AG04450 (cell line): ENCODE data around the gene VIPR2. TPM values are rescaled to one million over a fixed set of nuclear protein-coding genes. Genes with fewer than 3 reads are reported as not detected.
"Not testable (repeated sequence)": the region's sequence is repeated elsewhere in the genome, so short reads cannot be mapped to it uniquely, and the experiment has no call there.

Experiments
- CTCF ChIA-PET: fragments of 300-600, 350-600 bp; formaldehyde crosslinking; extraction: SDS; loops from one replicate; lab custom pipeline; 2022; ENCODE audit warnings: antibody characterized with exemption, inconsistent platforms; lab: Charles Lee
- POLR2A ChIA-PET: fragments of 350-600 bp; formaldehyde crosslinking; extraction: SDS; loops from one replicate; lab custom pipeline; 2021; ENCODE audit warnings: antibody characterized with exemption, inconsistent platforms; lab: Yijun Ruan, JAX
- DNase-seq: peaks from one replicate; pipeline ENCODE4 v3.0.0-alpha.2; 2011; ENCODE audit warnings: low read depth, low spot score
- H3K27ac ChIP-seq: one replicate; pipeline ENCODE4 v1.5.1; 2012; ENCODE audit warnings: low read depth, low read length, control low read depth
- H3K27me3 ChIP-seq: one replicate; pipeline ENCODE4 v1.6.0; 2012; ENCODE audit warnings: low read length; ENCODE audit not compliant: control insufficient read depth, insufficient read depth
- H3K4me3 ChIP-seq: 2 replicates; pipeline ENCODE4 v1.5.1; 2011; ENCODE audit warnings: mild to moderate bottlenecking, low read depth, low read length, control low read depth
- H3K9me3 ChIP-seq: 2 replicates; pipeline ENCODE4 v1.5.1; 2012; ENCODE audit warnings: low read length; ENCODE audit not compliant: control insufficient read depth, insufficient read depth
- CTCF ChIP-seq: IDR thresholded peaks from 2 replicates; pipeline ENCODE4 v1.5.1; 2011; ENCODE audit warnings: low read depth, low read length, control low read depth, inconsistent platforms
- polyA plus RNA-seq: library from polyadenylated mRNA; depleted of rRNA; stranded (reverse); fragments of >200 nt; gene quantifications from 2 replicates; pipeline ENCODE4 v1.2.3, GENCODE V29; 2011

The VIPR2 gene
- polyA plus RNA-seq, 1 experiment: not detected

GRCh38 chr7:159086301-159086925 is 58.3 kb downstream of the VIPR2 start:
- TF ChIP-seq CTCF: no peak
- DNase-seq: no peak
- no peak overlapping the region for H3K27ac ChIP-seq
- CTCF ChIA-PET: no interaction called here
- H3K4me3 ChIP-seq: no peak overlapping the region
- H3K27me3 ChIP-seq: no peaks in the 10 kb centered on the region
- H3K9me3 ChIP-seq: peaks cover 58% of the 10 kb centered on the region
- POLR2A ChIA-PET: no interaction called here

GRCh38 chr7:159084069-159084801 is 60.4 kb downstream of the VIPR2 start:
- Histone ChIP-seq H3K4me3 (no peak overlapping the region), H3K9me3 (peaks cover 51% of the 10 kb centered on the region), H3K27me3 (no peaks in the 10 kb centered on the region), H3K27ac (no peak overlapping the region)
- POLR2A ChIA-PET: no interaction called here
- no peak for DNase-seq
- CTCF ChIA-PET: no interaction called here
- no peak for TF ChIP-seq CTCF

- DNase-seq: no peak
- CTCF ChIA-PET: no interaction called here
- Histone ChIP-seq H3K27ac (no peak overlapping the region), H3K4me3 (no peak overlapping the region), H3K9me3 (peaks cover 55% of the 10 kb centered on the region), H3K27me3 (no peaks in the 10 kb centered on the region)
- POLR2A ChIA-PET: no interaction called here
- TF ChIP-seq CTCF: no peak
These were observed 61.0 kb downstream of the VIPR2 start for GRCh38 chr7:159083698-159084068.

- Histone ChIP-seq H3K27ac (no peak overlapping the region), H3K9me3 (peaks cover 52% of the 10 kb centered on the region), H3K4me3 (no peak overlapping the region), H3K27me3 (no peaks in the 10 kb centered on the region)
- ChIA-PET CTCF (no interaction called here), POLR2A (no interaction called here)
- TF ChIP-seq CTCF: no peak
- no peak for DNase-seq
These were observed 61.5 kb downstream of the VIPR2 start for GRCh38 chr7:159083001-159083697.

- H3K4me3 ChIP-seq, CTCF ChIA-PET, DNase-seq, H3K27ac ChIP-seq, POLR2A ChIA-PET, H3K27me3 ChIP-seq: not testable (repeated sequence)
- H3K9me3 ChIP-seq: peaks cover 47% of the 10 kb centered on the region
These were observed 62.6 kb downstream of the VIPR2 start for GRCh38 chr7:159082075-159082474.
